Measurements from ENCODE around the gene CD48. TPM values are rescaled to one million over a fixed set of nuclear protein-coding genes. Genes with fewer than 3 reads are reported as not detected.
"Not testable (repeated sequence)": the region's sequence is repeated elsewhere in the genome, so short reads cannot be mapped to it uniquely, and the experiment has no call there.

CD48 gene
- total and polyA plus RNA-seq, 2 of the 4 experiments (the other 2 are of a cell fraction), result not detected

DNA sequence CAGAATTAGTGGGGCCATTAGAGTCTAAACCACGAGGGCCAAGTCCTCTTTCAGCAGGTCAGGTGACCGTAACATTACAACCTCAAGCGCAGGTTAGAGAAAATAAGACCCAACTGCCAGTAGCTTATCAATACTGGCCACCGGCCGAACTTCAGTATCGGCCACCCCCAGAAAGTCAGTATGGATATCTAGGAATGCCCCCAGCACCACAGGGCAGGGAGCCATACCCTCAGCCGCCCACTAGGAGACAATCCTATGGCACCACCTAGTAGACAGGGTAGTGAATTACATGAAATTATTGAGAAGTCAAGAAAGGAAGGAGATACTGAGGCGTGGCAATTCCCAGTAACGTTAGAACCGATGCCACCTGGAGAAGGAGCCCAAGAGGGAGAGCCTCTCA, 19.2 kb downstream of the CD48 start:
- POLR2A ChIA-PET (ENCODE audit: unreplicated experiment), result not testable (repeated sequence)
- no CpG with 5 or more reads among the region's 10 CpGs for WGBS, 2 experiments (ENCODE audit: extremely low coverage in 2 of 2, insufficient read length in 1 of 2)

More for the DNA sequence above, 19.2 kb downstream of the CD48 start:
- H3K9me3 ChIP-seq (ENCODE audit: control insufficient read depth, insufficient read depth, low read length); H3K9ac ChIP-seq (ENCODE audit: low read depth, low read length); H2AFZ ChIP-seq (replicated peaks; ENCODE audit: low read length, poor library complexity); DNase-seq; H3K4me1 ChIP-seq (ENCODE audit: control insufficient read depth, insufficient read depth, low read length); in situ Hi-C loops (cut with MboI; ENCODE audit: low sequenced_read_pairs); H3K4me2 ChIP-seq (ENCODE audit: low read depth, low read length); H4K91ac ChIP-seq (ENCODE audit: insufficient read depth, low read depth, low read length); H2AK9ac ChIP-seq (replicated peaks; ENCODE audit: low read depth, low read length, poor library complexity); H3K79me1 ChIP-seq (ENCODE audit: low read depth in 1 of 2, low read length in 2 of 2); H2AK5ac ChIP-seq (ENCODE audit: low read depth, low read length); intact Hi-C loops (cut with micrococcal nuclease); H4K5ac ChIP-seq (ENCODE audit: low read depth, low read length); H3K27me3 ChIP-seq (ENCODE audit: control insufficient read depth, insufficient read depth, low read length); H3K18ac ChIP-seq (ENCODE audit: low read depth, low read length); H3K23ac ChIP-seq (ENCODE audit: low read depth, low read length); H2BK20ac ChIP-seq (ENCODE audit: low read depth, low read length); dilution Hi-C loops (cut with HindIII; ENCODE audit: low sequenced_read_pairs, unreplicated experiment); H2BK120ac ChIP-seq (ENCODE audit: low read depth, low read length); H4K20me1 ChIP-seq (ENCODE audit: insufficient read depth, low read length); H2BK15ac ChIP-seq (ENCODE audit: low read depth, low read length); BruUV-seq (replicated peaks); ATAC-seq (ENCODE audit: low read depth); H3K4me3 ChIP-seq (ENCODE audit: insufficient read depth, low read depth, low read length); H3K36me3 ChIP-seq (ENCODE audit: control insufficient read depth, insufficient read depth, low read length); H3K9me1 ChIP-seq (ENCODE audit: insufficient read depth, low read length); H3K4ac ChIP-seq (ENCODE audit: low read depth, low read length); H3K56ac ChIP-seq (ENCODE audit: extremely low read depth, insufficient read depth, low read length); H3K14ac ChIP-seq (replicated peaks; ENCODE audit: low read depth, low read length); H4K8ac ChIP-seq (ENCODE audit: low read depth in 2 of 2, low read length in 2 of 2); CTCF ChIA-PET; H2BK5ac ChIP-seq (ENCODE audit: low read depth, low read length, poor library complexity, severe bottlenecking); H3K27ac ChIP-seq (ENCODE audit: insufficient read depth, low read length): not testable (repeated sequence)
